Uterus (tissue), 4 donors: Measurements from ENCODE around the gene LIN7B. TPM values are rescaled to one million over a fixed set of nuclear protein-coding genes. Genes with fewer than 3 reads are reported as not detected.

Source experiments
- DNase-seq, 2 donors: peaks; one replicate each; pipeline ENCODE4 v3.0.0-alpha.2; 2019 to 2020
- H3K27ac ChIP-seq, 2 donors: fragments of 200-600 bp; sonication (generic); 1 replicate in 1 of 2; 2 replicates in 1 of 2; pipeline ENCODE4 v1.5.1; 2016 to 2018
- H3K27me3 ChIP-seq, 2 donors: fragments of 200-600 bp; sonication (generic); one replicate each; pipeline ENCODE4 v1.5.1; 2018 to 2019; ENCODE audit warnings: control low read depth in 1 of 2
- H3K36me3 ChIP-seq, 2 donors: fragments of 200-600 bp; sonication (generic); one replicate each; pipeline ENCODE4 v1.5.1; 2019; ENCODE audit warnings: control low read depth in 1 of 2
- H3K4me1 ChIP-seq, 2 donors: fragments of 200-600 bp; sonication (generic); one replicate each; pipeline ENCODE4 v1.5.1; 2018 to 2019; ENCODE audit warnings: control low read depth in 1 of 2
- H3K4me3 ChIP-seq, 2 donors: fragments of 200-600 bp; sonication (generic); 1 replicate in 1 of 2; 2 replicates in 1 of 2; pipeline ENCODE4 v1.5.1; 2018 to 2019; ENCODE audit warnings: mild to moderate bottlenecking in 1 of 2
- H3K9me3 ChIP-seq, 2 donors: fragments of 200-600 bp; sonication (generic); one replicate each; pipeline ENCODE4 v1.5.1; 2019; ENCODE audit warnings: control low read depth in 1 of 2
- POLR2A ChIP-seq, 2 donors: fragments of 450-650 bp; IDR thresholded peaks; one replicate each; pipeline ENCODE4 v1.6.1; 2016; ENCODE audit warnings: antibody characterized with exemption in 2 of 2, mild to moderate bottlenecking in 1 of 2, moderate library complexity in 1 of 2
- intact Hi-C: fragments of 100-400 bp; cut with DNase I; formaldehyde crosslinking; loops from one replicate; pipeline ENCODE4 v1.15.1; 2023; ENCODE audit warnings: low total_unique reads
- total RNA-seq, 4 donors: library from RNA; depleted of rRNA in 3 of 4; stranded (reverse); fragments of >200 nt in 3 of 4; gene quantifications; one replicate each; pipeline versions ENCODE4 v1.1.0 to v1.2.4, GENCODE V29; 2014 to 2023
- TF ChIP-seq, protein P1 (sequence below), 4 experiments: fragments of 200-600 bp in 2 of 4; fragments of 450-650 bp in 2 of 4; sonication (generic) in 2 of 4; IDR thresholded peaks; one replicate each; pipeline ENCODE4 v1.5.1; 2016 to 2019; ENCODE audit warnings: antibody characterized with exemption in 4 of 4, mild to moderate bottlenecking in 2 of 4, moderate library complexity in 1 of 4
- donor health status: DM: yes; HTN: yes; CAD: no.

LIN7B gene
- total RNA-seq, 4 donors from 2014 or later = 5.1 to 15.2 (median 5.7) TPM; not detected in 1

DNA sequence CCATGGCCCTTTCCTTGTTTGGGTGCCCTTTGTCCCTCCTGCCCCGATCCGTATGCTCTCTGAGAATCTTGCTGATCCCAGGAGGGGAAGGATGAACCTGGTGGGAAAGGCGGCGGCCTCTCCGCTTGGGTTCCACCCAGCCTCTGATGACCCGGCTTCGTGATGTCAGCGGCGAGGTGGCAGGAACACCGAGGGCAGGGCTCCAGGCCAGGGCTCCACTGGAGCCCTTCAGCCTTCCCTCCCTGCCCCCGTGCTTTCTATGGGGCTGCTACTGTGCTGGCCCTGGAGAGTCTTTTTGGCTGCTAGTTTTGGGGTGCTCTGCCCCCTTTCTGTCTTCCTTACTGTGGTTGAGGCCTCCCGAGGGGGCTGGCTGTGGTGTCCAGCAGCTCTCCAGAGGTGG is 11.9 kb upstream of the LIN7B start:
- H3K36me3 ChIP-seq = no peaks in the 10 kb centered on the region

GRCh38 chr19:49103331-49104085 is 10.7 kb upstream of the LIN7B start:
- Histone ChIP-seq H3K27me3 (no peaks in the 10 kb centered on the region), H3K4me3 (no peak overlapping the region), H3K4me1 (no peaks in the 10 kb centered on the region), H3K36me3 (no peaks in the 10 kb centered on the region), H3K27ac (no peak overlapping the region), H3K9me3 (no peaks in the 10 kb centered on the region)
- intact Hi-C loops = no loop called here
- no peak for TF ChIP-seq POLR2A (IDR thresholded peaks at IDR 0.05)
- TF ChIP-seq, protein P1, sequence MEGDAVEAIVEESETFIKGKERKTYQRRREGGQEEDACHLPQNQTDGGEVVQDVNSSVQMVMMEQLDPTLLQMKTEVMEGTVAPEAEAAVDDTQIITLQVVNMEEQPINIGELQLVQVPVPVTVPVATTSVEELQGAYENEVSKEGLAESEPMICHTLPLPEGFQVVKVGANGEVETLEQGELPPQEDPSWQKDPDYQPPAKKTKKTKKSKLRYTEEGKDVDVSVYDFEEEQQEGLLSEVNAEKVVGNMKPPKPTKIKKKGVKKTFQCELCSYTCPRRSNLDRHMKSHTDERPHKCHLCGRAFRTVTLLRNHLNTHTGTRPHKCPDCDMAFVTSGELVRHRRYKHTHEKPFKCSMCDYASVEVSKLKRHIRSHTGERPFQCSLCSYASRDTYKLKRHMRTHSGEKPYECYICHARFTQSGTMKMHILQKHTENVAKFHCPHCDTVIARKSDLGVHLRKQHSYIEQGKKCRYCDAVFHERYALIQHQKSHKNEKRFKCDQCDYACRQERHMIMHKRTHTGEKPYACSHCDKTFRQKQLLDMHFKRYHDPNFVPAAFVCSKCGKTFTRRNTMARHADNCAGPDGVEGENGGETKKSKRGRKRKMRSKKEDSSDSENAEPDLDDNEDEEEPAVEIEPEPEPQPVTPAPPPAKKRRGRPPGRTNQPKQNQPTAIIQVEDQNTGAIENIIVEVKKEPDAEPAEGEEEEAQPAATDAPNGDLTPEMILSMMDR (IDR thresholded peaks at IDR 0.05) = no peak
- DNase-seq = no peak

More for the DNA sequence above, 11.9 kb upstream of the LIN7B start:
- H3K27me3 ChIP-seq = no peaks in the 10 kb centered on the region
- H3K9me3 ChIP-seq = no peaks in the 10 kb centered on the region
- TF ChIP-seq, protein P1 (IDR thresholded peaks at IDR 0.05) = no peak
- no peak for TF ChIP-seq POLR2A (IDR thresholded peaks at IDR 0.05)
- no peaks in the 10 kb centered on the region for H3K4me1 ChIP-seq
- DNase-seq = no peak
- no peak overlapping the region for H3K4me3 ChIP-seq
- H3K27ac ChIP-seq = no peak overlapping the region
- intact Hi-C loops = no loop called here

DNA sequence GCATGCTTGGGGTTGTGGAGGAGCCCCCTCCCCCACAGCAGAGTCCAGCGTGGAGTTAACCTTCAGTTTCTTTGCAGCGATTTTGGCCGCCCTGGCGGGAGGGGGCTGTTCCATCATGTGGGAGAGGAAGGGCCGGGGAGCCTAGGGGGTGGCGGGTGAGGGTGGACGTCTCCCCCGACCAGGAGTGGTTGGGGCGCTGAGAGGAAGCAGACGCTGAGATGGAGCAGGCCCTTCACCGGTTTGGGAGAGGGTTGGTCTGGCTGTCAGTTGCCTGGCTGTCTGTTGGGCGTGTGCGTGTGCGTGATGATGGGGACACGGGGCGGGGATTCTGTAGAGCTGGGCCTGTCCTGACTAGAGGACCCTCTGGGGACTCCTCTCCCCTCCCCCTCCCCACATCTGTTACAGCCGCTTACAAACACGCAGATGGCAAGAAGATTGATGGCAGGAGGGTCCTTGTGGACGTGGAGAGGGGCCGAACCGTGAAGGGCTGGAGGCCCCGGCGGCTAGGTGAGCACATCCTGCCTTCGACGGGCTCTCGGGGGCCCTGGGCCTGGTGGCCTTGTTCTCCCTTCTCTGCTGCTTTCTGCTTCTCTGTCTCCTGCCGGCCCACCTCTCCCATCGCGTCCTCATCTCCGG is 9.8 kb upstream of the LIN7B start:
- Histone ChIP-seq H3K4me3 (no peak overlapping the region), H3K27me3 (no peaks in the 10 kb centered on the region), H3K4me1 (no peaks in the 10 kb centered on the region), H3K9me3 (no peaks in the 10 kb centered on the region), H3K36me3 (no peaks in the 10 kb centered on the region), H3K27ac (no peak overlapping the region)
- intact Hi-C loops = no loop called here
- DNase-seq = no peak
- TF ChIP-seq, protein P1 (IDR thresholded peaks at IDR 0.05) = no peak
- TF ChIP-seq POLR2A (IDR thresholded peaks at IDR 0.05) = no peak

- H3K9me3 ChIP-seq = no peaks in the 10 kb centered on the region
- no peak overlapping the region for H3K4me3 ChIP-seq
- intact Hi-C loops = no loop called here
- H3K27me3 ChIP-seq = no peaks in the 10 kb centered on the region
- no peaks in the 10 kb centered on the region for H3K36me3 ChIP-seq
- no peak overlapping the region for H3K27ac ChIP-seq
- no peaks in the 10 kb centered on the region for H3K4me1 ChIP-seq
- DNase-seq = no peak
- TF ChIP-seq, protein P1 (IDR thresholded peaks at IDR 0.05) = peak; percentile 42 to 56 (median 50)
- no peak for TF ChIP-seq POLR2A (IDR thresholded peaks at IDR 0.05)
Measured at GRCh38 chr19:49106648-49107135, 7.5 kb upstream of the LIN7B start.
